NCI-H2171 (cell line): ENCODE results near the gene HOXD9.

Experiments used
- DNase-seq: peaks from one replicate; lab custom pipeline; 2025; lab: John Stamatoyannopoulos, UW

HOXD9 gene

DNA sequence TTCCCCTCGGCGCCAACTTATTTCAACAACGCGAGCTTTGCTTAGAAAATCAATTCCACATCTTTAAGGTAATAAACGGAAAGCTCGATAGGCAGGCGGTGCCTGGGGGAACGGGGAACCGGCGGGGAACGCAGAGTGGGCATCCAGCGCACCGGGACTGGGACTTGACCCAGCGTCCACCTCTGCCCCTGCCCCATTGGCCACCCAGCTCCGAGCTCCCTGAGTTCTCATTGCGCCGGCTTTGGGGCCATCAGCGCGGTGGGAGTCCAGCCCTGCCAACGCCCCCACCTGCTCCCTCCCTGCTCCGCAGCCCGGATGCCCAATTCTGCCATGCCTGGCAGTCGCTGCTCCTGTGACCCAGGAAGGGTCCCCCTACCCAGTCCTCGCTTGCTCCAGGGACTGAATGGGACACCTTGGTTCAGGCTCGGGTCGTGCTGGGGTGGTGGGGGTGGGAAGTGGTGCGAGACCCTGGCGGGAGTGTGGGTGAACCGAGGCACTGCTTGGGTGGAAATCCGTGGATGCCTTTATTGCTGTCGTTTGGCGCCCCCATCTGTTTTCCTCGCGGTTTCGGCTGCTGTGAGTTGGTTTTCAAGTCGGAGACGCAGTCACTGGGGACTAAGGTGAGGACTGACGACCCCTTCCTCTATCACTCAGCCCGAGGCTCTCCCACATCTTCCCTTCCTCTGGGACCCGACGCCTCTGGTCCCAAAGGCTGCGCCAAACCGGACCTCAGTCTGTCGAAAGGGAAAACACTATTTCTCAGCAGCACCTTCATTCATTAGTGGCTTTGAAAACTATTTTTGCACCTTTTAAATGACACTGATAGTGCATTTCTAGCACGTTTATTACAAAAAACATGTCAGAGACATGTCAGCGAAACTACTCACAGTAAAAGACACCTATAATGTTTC lies 36.4 kb upstream of the HOXD9 start:
- DNase-seq, result peak; percentile 17

DNA sequence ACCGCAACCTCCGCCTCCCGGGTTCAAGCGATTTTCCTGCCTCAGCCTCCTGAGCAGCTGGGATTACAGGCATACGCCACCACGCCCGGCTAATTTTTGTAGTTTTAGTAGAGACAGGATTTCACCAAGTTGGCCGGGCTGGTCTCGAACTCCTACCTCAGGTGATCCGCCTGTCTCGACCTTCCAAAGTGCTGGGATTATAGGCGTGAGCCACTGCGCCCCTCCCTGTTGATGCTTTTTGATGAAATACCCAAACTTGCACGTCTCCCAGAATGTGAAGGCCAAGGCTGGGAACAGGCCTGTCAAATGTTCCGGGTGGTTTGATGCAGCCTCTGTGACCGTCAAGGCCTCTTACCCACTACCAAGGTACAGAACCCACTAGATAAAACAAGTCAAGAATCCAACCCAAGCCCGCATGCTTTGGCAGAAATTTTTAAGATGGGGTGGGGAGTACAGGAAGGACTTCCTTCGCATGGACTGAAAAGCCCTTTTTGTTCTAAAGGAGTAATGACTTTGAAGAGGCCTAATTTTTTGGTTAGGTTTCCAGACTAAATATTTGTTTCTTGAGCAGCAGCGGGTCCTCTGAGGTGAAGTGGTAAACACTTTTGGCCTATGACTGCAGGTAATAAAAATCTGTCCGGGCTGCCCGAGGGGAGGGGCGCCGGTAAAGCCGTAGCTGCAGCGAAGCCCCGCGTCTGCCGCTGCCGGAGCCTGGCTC lies 35.0 kb upstream of the HOXD9 start:
- DNase-seq, result no peak

DNA sequence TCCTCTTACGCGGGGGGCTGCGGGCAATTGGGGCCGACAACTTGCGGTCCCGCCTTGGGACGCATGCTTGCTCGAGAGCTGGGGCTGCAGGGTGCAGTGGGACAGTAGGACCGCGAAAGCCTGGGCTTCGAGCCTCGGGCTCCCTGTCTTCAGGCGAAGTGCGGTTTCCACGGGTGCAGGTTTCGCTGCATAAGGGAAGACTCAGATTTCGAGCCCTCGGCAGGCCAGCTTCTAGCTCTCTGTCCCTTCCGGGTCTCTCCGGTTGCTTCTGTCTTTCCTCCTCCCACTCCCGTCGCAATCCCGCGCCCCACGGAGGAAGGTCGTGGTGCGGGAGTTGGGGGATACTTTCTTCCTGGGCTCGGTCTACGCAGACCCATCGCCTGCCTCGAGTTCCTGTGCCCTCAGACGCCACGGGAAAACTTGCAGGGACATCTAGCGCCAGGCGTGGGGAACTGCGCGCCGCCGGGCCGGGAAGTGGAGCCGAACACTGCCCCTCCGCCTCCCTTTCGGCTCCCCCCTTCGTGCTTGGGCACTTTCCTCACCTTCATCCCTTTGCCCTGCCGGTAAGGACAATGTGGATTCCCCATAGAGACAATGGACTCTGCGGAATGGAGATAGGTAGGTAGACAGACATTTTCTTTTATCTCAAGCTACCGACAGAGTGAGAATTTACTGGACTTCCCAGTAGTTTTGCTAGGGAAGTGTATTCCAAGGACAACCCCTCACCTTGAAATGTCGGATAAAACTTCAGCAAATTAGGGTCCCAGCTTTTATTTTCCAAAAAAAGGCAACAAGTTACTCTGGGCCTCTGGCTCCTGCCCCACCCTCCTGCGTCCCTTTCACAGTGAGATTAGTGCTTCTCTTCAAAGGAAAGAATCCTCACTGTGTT lies 34.2 kb upstream of the HOXD9 start:
- peak; percentile 8 for DNase-seq

DNA sequence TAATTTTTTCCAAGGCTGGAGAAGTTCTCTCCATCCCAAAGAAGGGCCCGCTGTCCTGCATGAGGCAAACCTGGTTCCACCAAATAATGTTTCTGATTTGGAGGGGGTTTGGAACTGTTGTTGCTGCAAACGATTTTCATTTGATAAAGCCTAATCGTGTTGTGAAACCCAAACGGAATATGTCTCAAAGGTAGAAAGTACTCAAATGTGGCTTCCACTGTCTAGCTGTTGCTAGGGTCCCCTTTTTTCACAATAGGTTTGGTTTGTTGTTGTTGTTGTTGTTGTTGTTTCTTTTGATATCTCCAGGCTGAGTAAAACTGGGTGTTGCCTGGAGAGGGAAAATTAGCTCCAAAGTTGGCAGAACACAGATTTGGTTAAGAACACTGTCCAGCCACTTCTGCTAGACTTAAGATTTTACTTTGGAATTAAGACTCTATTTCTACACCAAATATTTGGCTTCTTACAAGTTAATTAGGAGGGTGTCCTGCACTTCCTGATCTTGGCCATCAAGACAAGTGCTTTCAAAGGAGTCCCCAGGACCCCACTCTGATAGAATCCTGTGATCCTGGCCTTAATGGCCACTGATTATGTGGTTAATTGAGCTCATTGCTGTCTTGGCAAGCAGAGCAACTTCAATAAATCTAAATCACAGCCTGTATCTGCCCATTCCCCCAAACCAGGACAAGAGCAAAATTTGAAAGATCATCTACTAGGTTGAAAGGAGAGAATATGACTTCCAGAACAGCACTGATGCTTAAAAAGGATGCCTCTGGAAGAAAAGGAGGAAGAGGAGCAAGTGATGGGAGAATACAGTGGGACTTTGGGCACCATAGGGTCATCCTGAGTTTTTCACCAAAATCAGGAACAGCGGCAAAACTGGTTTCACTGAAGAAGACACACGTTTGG lies 33.3 kb upstream of the HOXD9 start:
- DNase-seq, result no peak

DNA sequence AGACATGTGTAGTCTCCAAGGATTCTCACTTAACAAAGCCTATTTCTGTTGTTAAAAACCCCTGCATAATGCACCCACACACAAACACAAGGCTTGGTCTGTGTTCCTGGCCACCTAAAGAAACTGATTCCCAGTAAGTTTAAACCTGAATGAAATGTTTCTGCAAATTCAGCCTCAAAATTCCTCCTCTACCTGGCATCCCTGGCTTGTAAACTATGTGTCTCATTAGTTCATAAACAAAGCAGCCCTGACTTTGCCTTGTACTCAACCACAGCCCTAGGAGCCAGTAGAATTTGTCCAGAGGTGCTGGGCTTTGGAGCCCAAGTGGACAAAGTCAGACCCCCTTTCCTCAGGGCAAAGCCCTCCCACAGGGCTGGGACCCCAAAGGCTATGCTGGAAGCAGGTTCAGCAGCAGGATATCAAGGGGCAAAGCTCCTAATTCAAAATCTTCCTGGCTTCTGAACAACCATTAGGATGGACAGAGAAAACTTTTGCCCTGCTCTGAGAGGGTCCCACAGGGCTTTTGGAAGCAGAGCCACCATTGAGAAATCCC lies 32.6 kb upstream of the HOXD9 start:
- no peak for DNase-seq

DNA sequence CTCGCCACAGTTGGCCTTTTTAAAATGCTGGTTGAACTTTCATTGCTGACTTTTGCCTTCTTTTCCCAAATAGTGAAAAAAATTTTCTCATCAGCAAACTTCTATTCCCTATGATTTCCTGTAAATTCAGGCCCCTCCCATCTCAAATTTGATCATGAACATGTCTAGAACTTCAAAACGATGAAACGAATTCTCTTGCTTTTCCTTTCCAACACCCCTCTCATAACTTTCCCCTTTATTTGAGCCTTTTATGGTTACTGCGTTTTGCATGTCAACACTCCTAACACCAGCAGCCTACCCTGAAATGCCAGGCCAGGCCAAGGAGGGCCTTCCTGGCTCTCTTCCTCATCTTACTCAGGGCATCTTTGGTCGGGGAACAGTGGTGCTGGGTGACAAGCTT lies 31.7 kb upstream of the HOXD9 start:
- DNase-seq, result no peak

DNA sequence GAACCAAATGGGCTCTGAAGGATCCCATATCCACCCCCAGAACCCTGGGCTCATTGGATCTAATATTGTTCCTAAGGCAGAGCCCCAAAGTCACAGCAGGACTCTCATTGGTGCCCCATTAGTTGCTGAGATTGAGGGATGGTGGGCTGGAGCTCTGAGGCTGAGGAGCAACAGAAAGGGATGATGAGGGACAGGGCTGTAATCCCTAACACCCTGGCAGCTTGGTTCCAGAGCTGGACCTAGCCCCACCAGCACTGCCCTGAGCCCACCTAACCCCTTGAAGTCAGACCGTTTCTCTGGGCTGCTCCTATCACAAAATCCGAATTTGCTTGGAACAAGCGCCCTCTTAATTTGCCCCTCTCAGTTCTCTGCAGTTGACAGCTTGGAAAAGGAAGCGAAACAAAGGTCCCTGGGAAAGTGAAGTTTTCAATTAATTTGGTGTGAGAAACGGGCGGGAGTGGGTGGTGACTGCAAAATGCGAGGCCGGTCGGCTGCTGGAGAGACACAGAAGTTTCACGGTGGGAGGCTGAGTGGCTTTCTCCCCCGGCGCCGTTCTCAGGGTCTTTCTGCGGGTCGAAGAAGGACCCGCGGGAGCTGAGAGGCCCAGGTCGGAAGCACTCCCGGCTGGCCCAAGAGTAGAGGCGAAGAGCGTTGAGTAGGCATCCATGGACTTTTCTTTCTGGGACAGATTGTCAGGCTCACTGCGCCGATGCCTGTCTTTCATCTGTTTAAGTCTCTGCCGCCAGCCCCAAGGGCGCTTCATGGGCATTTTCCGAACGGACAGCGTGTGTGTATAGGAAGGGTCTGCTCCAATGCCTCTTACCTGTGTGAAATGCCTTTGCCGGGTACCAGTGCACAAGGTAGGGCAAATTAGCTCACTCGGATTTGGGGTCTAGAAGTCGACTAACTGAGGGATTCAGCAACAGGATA lies 30.9 kb upstream of the HOXD9 start:
- DNase-seq, result no peak

DNA sequence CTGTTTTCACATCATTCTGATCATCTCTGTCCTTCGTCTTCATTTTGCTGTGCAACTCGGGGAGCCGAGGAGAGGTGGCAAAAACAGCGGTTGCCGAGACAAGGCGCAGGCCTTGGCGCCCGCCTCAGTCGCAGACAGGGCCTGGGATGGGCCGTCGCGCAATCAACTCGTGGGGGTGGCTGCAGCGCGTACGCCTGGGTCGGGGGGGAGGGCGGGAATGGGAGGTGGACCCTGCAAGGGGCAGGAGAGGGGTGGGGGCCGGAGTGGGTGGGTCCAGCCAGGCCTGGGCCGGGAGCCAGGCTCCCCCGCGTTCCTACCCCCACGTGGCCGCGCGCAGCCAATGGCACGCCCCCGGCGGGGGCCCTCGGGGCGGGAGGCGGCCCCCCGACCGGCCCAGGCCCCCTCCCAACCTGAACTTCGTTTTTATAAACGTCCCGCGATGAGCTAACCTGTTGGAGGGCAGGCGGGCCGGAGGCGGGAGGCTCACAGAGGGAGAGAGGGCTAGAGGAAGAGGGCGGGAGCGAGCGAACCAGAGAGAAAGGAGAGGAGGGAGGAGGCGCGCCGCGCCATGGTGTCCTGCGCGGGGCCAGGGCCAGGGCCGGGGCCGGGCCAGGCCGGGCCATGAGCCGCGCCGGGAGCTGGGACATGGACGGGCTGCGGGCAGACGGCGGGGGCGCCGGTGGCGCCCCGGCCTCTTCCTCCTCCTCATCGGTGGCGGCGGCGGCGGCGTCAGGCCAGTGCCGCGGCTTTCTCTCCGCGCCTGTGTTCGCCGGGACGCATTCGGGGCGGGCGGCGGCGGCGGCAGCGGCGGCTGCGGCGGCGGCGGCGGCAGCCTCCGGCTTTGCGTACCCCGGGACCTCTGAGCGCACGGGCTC lies 30.0 kb upstream of the HOXD9 start, which contains the start of gene HOXD13:
Gene HOXD13, plus strand, starts transcription at position 452 of the 875 bp plus-strand sequence. Its CDS starts 170 bp downstream, at position 622.
- peak; percentile 30 for DNase-seq

DNA sequence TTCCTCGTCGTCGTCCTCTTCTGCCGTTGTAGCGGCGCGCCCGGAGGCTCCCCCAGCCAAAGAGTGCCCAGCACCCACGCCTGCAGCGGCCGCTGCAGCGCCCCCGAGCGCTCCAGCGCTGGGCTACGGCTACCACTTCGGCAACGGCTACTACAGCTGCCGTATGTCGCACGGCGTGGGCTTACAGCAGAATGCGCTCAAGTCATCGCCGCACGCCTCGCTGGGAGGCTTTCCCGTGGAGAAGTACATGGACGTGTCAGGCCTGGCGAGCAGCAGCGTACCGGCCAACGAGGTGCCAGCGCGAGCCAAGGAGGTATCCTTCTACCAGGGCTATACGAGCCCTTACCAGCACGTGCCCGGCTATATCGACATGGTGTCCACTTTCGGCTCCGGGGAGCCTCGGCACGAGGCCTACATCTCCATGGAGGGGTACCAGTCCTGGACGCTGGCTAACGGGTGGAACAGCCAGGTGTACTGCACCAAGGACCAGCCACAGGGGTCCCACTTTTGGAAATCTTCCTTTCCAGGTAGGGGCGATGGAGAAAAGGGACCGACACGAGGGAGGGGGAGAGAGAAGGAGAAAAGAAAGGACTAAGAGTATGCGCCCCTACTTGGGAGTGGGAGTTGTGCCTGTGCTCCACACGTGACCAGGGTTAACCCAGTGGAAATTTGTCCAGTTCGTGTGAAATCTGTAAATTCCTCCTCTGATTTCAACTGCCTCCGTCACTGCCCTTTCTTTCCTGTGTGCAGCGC lies 29.2 kb upstream of the HOXD9 start:
- peak; percentile 38 for DNase-seq

DNA sequence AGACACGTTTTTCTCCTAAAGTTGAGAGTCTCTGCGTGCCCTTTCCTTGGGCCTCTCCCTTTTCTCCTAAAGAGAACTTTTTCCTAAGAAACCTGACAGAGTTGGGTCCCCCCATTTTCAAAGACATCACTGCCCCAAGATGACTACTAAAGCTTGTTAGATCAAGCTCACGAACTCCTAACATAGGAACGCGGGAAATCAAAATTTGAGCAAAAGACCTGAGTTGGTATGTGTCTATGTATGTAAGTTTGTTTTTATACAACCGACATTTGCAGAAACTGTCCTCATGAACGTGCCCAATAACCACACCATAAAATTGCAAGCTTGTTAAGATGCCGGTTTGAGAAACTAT lies 28.6 kb upstream of the HOXD9 start:
- no peak for DNase-seq

DNA sequence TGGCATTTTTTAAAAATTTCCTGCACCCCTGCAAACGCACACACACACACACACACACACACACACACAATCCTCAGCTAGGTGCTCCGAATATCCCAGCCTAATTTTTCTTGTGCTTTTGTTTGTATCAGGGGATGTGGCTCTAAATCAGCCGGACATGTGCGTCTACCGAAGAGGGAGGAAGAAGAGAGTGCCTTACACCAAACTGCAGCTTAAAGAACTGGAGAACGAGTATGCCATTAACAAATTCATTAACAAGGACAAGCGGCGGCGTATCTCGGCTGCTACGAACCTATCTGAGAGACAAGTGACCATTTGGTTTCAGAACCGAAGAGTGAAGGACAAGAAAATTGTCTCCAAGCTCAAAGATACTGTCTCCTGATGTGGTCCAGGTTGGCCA lies 28.2 kb upstream of the HOXD9 start:
- no peak for DNase-seq

DNA sequence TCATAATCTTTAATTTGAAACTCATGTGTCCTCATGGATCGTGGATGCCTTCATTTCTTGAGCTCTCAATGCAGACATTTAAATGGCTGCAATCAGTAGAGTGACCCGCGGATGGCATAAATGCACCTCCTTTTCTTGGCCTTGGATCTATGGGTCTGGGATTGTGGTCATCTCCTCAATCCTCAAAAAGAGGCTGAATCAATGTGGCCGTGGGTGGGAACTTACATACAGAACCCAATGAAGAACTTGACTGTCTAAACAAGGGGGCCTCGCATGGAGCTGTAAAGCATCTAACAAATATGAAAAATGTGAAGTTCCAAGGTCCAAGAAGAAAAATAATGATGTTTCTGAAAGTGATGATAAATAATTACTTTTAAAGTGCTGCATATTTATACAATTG lies 27.1 kb upstream of the HOXD9 start:
- DNase-seq, result no peak

DNA sequence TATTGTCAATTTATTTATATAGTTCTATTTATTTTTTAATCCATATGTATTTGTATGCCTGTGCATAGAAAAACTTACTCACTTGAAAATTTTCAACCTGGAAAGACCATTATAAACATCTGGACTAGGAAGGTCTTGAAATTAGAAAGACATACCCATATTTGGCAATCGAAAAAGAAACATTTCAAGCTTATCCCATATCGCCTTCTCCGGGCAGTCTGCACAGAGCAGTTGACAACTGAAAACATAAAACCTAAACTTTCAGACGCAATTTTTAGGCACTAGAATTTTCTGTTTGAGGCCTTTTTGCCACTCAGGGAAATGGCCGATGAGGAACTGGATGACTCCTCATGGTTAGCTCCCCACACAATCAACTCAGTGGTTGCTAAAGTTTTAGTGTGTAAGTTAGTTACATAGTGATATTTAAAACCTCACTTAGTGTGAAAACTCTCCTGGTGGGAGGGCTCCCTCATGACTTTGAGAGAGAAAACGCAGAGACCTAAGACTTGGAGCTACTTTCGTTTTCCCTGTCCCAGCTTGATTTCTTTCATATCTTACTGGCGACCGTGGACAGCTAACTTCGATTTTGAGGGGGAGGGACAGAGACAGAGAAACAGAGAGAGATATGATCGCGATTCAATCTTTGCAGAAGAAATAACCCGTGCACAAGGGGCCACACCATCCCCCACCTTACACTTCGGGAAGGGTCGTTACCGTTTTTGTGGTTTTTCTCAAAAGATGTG lies 26.1 kb upstream of the HOXD9 start:
- DNase-seq, result no peak

DNA sequence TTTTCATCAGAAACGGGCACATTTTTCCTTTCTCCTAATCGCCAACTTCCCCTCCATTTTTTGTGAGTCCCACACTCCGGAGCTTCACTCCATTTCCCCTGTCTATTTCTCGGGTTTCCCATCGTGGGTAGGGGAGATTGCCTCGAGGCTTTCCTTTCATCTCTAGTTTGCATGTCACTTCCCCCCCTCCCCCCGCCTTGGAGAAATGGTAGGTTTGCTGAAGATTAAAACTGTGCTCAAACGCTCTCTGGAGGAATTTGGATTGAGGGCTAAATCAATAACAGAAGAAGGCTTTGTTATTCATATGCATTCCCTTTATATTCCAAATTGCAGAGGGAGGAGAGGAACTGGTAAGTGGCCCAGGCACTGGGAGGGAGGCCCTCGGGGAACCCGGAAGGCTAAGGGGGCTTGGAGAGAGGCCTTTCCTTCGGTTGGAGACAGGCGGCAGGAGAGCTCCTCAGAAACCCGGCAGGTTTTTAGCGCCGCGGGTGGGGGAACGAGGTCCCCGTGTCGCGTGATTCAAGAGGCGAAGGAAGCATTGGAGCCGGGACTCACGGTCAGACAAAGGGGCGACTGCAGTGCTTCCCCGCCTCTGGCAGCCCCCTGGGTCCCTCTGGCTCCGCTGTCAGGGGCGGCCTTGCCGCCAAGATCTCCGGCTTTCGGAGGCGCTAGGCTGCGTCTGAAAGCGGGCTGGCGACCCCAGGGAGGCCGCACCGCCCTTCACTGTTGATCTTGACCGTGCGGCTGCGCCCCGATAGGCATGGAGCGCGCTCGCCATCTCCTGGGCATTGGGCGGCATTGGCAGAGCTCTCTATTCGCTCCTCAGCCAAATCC lies 25.3 kb upstream of the HOXD9 start:
- DNase-seq, result peak; percentile 77

DNA sequence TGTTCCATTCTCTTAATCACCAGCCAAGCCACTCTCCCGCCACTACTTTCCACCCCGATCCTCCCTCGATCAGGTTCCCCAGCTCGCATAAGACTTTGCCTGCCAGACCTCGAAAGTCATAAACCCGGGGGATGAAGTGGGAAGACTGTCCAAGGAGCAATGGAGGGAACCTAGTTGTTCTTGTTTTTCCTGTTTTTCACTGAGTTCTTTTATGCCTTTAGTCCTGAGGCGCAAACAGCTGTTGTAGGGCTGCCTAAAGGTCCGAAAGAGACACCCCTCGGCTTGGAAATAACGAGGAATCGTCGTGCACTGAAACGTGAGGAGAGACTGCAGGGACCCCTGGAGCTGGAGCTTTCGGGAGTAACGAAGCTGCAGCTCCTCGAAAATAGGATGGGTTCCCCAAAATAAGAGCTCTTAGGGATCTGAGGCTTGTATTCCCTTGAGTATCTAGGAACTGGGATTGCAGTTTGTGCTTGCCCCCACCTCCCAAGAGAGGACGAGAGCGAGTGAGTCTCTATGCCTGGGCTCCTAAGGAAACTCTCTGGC lies 24.6 kb upstream of the HOXD9 start:
- no peak for DNase-seq
